Thymus (tissue), 11 donors: ENCODE data around the gene ARFIP2. TPM values are rescaled to one million over a fixed set of nuclear protein-coding genes. Genes with fewer than 3 reads are reported as not detected.

ENCODE experiments used
- DNase-seq, 9 donors: peaks; one replicate each; pipeline ENCODE4 v3.0.0-alpha.2; 2013; ENCODE audit warnings: low spot score in 9 of 9, low read depth in 6 of 9, missing footprints in 1 of 9
- H3K27ac ChIP-seq, 2 donors: one replicate each; pipeline ENCODE4 v1.5.1; 2013; ENCODE audit warnings: control low read depth in 1 of 2, low read depth in 1 of 2, low read length in 1 of 2, mild to moderate bottlenecking in 1 of 2, moderate library complexity in 1 of 2
- H3K27me3 ChIP-seq, 2 donors: one replicate each; pipeline ENCODE4 v1.5.1; 2013; ENCODE audit warnings: low read length in 1 of 2; ENCODE audit not compliant: control insufficient read depth in 2 of 2, insufficient read depth in 1 of 2
- H3K36me3 ChIP-seq, 2 donors: one replicate each; pipeline ENCODE4 v1.5.1; 2013; ENCODE audit warnings: low read length in 1 of 2, mild to moderate bottlenecking in 1 of 2, moderate library complexity in 1 of 2; ENCODE audit not compliant: control insufficient read depth in 2 of 2, insufficient read depth in 2 of 2
- H3K4me1 ChIP-seq, 2 donors: one replicate each; pipeline ENCODE4 v1.5.1; 2013; ENCODE audit warnings: low read length in 2 of 2; ENCODE audit not compliant: control insufficient read depth in 2 of 2, insufficient read depth in 2 of 2
- H3K4me3 ChIP-seq, 2 donors: one replicate each; pipeline ENCODE4 v1.5.1; 2013; ENCODE audit warnings: low read length in 2 of 2, control low read depth in 1 of 2, mild to moderate bottlenecking in 1 of 2
- H3K9me3 ChIP-seq, 2 donors: one replicate each; pipeline ENCODE4 v1.5.1; 2013; ENCODE audit warnings: low read length in 1 of 2, mild to moderate bottlenecking in 1 of 2; ENCODE audit not compliant: control insufficient read depth in 2 of 2, insufficient read depth in 1 of 2
- WGBS: extraction: QIAGEN DNeasy Blood & Tissue Kit; methylation state at CpG from one replicate; pipeline ENCODE4 v1.1.7; 2013; 5-methylcytosine and 5-hydroxymethylcytosine counted together
- polyA plus RNA-seq: library from polyadenylated mRNA; stranded (reverse); fragments of 200-250 nt; gene quantifications from one replicate; pipeline ENCODE4 v1.2.3, GENCODE V29; 2013
- total RNA-seq: library from RNA; stranded (reverse); fragments of 120-200 nt; gene quantifications from one replicate; pipeline ENCODE4 v1.2.4, GENCODE V29; 2013
- donor health status: healthy.

Gene ARFIP2
- total and polyA plus RNA-seq, 2 donors: 27.4 to 40.7 TPM

GRCh38 chr11:6505577-6506240, 24.6 kb upstream of the ARFIP2 start:
- WGBS: 71% methylated on average over 2 of the region's 2 CpGs

GRCh38 chr11:6504166-6504565, 23.0 kb upstream of the ARFIP2 start:
- no peak overlapping the region for H3K4me3 ChIP-seq
- DNase-seq: no peak
- no peaks in the 10 kb centered on the region for H3K4me1 ChIP-seq
- H3K9me3 ChIP-seq: no peaks in the 10 kb centered on the region
- 98% methylated on average over 3 of the region's 3 CpGs for WGBS
- H3K27ac ChIP-seq: no peak overlapping the region
- no peaks in the 10 kb centered on the region for H3K27me3 ChIP-seq
- H3K36me3 ChIP-seq: peaks cover 0 to 7% of the 10 kb centered on the region in 2 donors

More at GRCh38 chr11:6505577-6506240, 24.6 kb upstream of the ARFIP2 start:
- Histone ChIP-seq H3K27ac (no peak overlapping the region), H3K4me3 (no peak overlapping the region), H3K9me3 (no peaks in the 10 kb centered on the region), H3K4me1 (no peaks in the 10 kb centered on the region), H3K36me3 (peaks cover 5 to 7% of the 10 kb centered on the region in 2 donors), H3K27me3 (no peaks in the 10 kb centered on the region)
- DNase-seq: peak in 6 of 9 donors; percentile 2 to 47 (median 25)

- H3K27me3 ChIP-seq: no peaks in the 10 kb centered on the region
- DNase-seq: no peak
- H3K4me1 ChIP-seq: no peaks in the 10 kb centered on the region
- no peak overlapping the region for H3K27ac ChIP-seq
- no peak overlapping the region for H3K4me3 ChIP-seq
- no peaks in the 10 kb centered on the region for H3K9me3 ChIP-seq
- H3K36me3 ChIP-seq: peaks cover 7 to 12% of the 10 kb centered on the region in 2 donors
- WGBS: 97% methylated on average over 3 of the region's 3 CpGs
Observed at GRCh38 chr11:6502382-6502781, 21.3 kb upstream of the ARFIP2 start.

- H3K27ac ChIP-seq: no peak overlapping the region
- H3K27me3 ChIP-seq: no peaks in the 10 kb centered on the region
- 97% methylated on average over 5 of the region's 5 CpGs for WGBS
- peaks cover 7 to 14% of the 10 kb centered on the region in 2 donors for H3K36me3 ChIP-seq
- no peaks in the 10 kb centered on the region for H3K9me3 ChIP-seq
- H3K4me3 ChIP-seq: no peak overlapping the region
- H3K4me1 ChIP-seq: no peaks in the 10 kb centered on the region
- no peak for DNase-seq
Observed at GRCh38 chr11:6498544-6498943, 17.4 kb upstream of the ARFIP2 start.

GRCh38 chr11:6498121-6498520, 17.0 kb upstream of the ARFIP2 start:
- Histone ChIP-seq H3K4me1 (no peaks in the 10 kb centered on the region), H3K4me3 (no peak overlapping the region), H3K27me3 (no peaks in the 10 kb centered on the region), H3K36me3 (peaks cover 7 to 12% of the 10 kb centered on the region in 2 donors), H3K9me3 (no peaks in the 10 kb centered on the region), H3K27ac (no peak overlapping the region)
- no peak for DNase-seq
- WGBS: 91% methylated on average over 7 of the region's 7 CpGs

GRCh38 chr11:6497069-6497839, 16.1 kb upstream of the ARFIP2 start, which contains the start of gene DNHD1:
TSS of gene DNHD1 (plus strand) at chr11:6497280. CDS start at chr11:6498216, 936 bp downstream.
- WGBS: 94% methylated on average over 33 of the region's 33 CpGs
- H3K27ac ChIP-seq: no peak within 1 kb of the TSS
- no peaks in the 10 kb centered on the region for H3K4me1 ChIP-seq
- H3K9me3 ChIP-seq: no peaks in the 10 kb centered on the region
- H3K4me3 ChIP-seq: no peak within 1 kb of the TSS
- no peak for DNase-seq
- no peaks in the 10 kb centered on the region for H3K27me3 ChIP-seq
- peaks cover 9 to 10% of the 10 kb centered on the region in 2 donors for H3K36me3 ChIP-seq

GRCh38 chr11:6489306-6489705, 8.2 kb upstream of the ARFIP2 start:
- Histone ChIP-seq H3K27ac (no peak overlapping the region), H3K36me3 (peaks cover 14 to 37% of the 10 kb centered on the region in 2 donors), H3K9me3 (no peaks in the 10 kb centered on the region), H3K4me3 (no peak overlapping the region), H3K4me1 (no peaks in the 10 kb centered on the region), H3K27me3 (no peaks in the 10 kb centered on the region)
- WGBS: 98% methylated on average over 4 of the region's 4 CpGs
- DNase-seq: no peak

- no peak overlapping the region for H3K27ac ChIP-seq
- H3K9me3 ChIP-seq: no peaks in the 10 kb centered on the region
- peaks cover 14 to 38% of the 10 kb centered on the region in 2 donors for H3K36me3 ChIP-seq
- DNase-seq: no peak
- H3K4me3 ChIP-seq: no peak overlapping the region
- WGBS: 98% methylated on average over 3 of the region's 3 CpGs
- no peaks in the 10 kb centered on the region for H3K27me3 ChIP-seq
- H3K4me1 ChIP-seq: no peaks in the 10 kb centered on the region
Observed at GRCh38 chr11:6488821-6489220, 7.7 kb upstream of the ARFIP2 start.

GRCh38 chr11:6488342-6488741, 7.2 kb upstream of the ARFIP2 start:
- Histone ChIP-seq H3K36me3 (peaks cover 14 to 42% of the 10 kb centered on the region in 2 donors), H3K4me3 (no peak overlapping the region), H3K27ac (no peak overlapping the region), H3K9me3 (no peaks in the 10 kb centered on the region), H3K27me3 (no peaks in the 10 kb centered on the region), H3K4me1 (no peaks in the 10 kb centered on the region)
- no peak for DNase-seq
- WGBS: 97% methylated on average over 6 of the region's 6 CpGs
